GM21526 (cell line): Measurements from ENCODE around the gene CREB3L4.
"Not testable (repeated sequence)": the region's sequence is repeated elsewhere in the genome, so short reads cannot be mapped to it uniquely, and the experiment has no call there.

Experiments
- ATAC-seq: cut with Tn5 transposase; IDR thresholded peaks from one replicate; pipeline ENCODE4 v1.9.1; 2021; ENCODE audit warnings: moderate library complexity; ENCODE audit not compliant: unreplicated experiment, low FRiP score

Gene CREB3L4

GRCh38 chr1:153957744-153958110 is 10.0 kb upstream of the CREB3L4 start:
- peak; percentile 10 for ATAC-seq

- peak; percentile 57 for ATAC-seq
These were observed 9.4 kb upstream of the CREB3L4 start, which contains the start of gene CRTC2 for GRCh38 chr1:153958111-153958960. CRTC2 (minus strand) TSS chr1:153958612; CDS start chr1:153958497, 115 bp downstream.

DNA sequence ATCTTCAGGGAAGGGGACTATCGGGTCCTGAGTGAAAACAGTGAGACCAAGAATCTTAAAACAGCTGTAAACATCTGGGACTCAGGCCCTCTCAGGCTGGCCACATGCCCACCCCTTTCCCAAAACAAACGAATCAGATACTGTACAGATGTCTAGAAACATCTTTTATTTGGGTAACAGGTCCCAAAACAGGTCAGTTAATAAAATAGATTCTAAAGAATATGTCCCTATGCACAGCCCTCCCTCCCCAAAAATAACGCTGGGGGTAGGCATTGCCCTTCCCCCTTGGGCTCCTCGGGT is 8.8 kb upstream of the CREB3L4 start:
- no peak for ATAC-seq

GRCh38 chr1:153959454-153959853 is 8.2 kb upstream of the CREB3L4 start:
- no peak for ATAC-seq

DNA sequence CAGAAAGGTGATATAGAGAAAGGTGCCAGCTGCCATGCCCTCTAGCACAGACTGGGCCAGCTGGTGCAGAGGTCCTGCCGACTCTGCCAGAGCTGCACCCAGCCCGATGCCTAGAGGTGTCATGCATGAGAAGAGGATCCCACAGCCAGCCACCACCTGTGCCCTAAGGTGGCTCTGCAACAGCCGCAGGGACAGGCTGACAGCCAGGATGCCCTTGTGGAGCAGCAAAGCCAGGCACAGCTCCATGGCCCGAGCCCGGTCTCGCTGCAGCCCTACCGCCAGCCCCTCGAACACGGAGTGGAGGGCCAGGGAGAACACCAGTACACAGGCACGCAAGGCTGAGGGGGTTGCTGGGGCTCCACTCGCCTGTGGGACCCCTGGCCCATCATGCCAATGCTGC is 7.5 kb upstream of the CREB3L4 start:
- ATAC-seq: no peak

- no peak for ATAC-seq
These were observed 6.3 kb upstream of the CREB3L4 start for GRCh38 chr1:153961421-153961820.

GRCh38 chr1:153962088-153963029 is 5.3 kb upstream of the CREB3L4 start:
- no peak for ATAC-seq

DNA sequence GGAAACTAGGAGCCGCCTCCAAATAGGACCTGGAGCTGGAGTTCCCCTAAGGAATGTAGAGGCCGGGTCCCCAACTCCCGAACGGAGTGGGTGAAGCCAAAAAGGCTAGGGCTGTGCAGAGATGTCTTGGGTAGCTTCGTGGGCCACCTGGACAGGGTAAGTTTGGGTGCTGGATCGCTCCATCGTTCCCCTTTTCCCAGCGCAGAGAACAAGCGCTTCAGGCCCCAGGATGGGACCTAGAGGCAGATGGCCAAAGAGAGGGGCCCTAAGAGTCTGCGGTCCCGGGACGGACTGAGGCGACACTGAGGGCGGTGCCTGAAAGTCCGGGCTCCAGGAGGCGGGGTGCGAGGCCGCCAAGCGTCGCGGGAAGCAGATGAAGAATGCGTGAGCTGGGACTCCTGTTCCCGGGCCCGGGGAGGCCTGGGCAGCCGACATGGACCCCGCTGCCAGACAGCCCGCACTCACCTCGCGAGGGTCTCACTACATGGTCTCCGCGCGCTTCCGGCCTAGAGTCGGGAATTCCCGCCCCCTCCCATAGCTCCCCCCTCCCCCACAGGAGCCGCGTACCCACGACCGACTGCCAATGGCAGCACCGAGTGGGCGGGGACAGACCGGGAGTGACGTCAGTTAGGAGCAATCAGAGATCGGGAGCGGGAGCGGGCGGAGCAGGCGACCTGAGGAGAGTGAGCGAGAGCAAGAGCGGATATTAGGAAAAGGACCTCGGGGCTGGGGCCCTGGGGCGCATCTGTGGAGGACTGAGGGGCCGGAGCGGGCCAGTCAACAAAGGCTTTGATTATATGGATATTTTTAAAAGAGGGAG is 4.5 kb upstream of the CREB3L4 start, which contains the start of gene SLC39A1:
Gene SLC39A1 (minus strand): TSS at position 508 of the 820 bp plus-strand sequence. CDS start 822 bp downstream, outside the sequence.
- ATAC-seq: peak; percentile 41

- ATAC-seq: peak; percentile 3
These were observed 3.8 kb upstream of the CREB3L4 start for GRCh38 chr1:153963850-153964331.

DNA sequence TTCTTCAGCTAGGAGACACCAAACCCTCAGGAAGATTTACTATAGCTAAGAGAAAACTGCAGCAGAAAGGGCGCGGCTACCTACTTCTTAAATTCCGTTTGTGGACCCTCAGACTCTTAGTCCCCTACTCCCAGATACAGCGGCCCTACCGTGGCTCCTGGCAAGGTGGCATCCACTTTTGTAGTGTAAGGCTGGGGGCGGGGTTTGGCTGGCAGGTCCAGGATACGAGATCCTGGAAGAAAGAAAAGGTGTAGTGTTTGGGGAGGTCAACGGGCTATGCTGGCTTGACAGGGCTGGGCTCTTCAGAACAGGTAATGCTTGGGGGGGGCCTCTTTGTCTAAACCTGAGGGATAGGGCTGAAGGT is 280 bp downstream of the CREB3L4 start:
- no peak for ATAC-seq

GRCh38 chr1:153968408-153968807 is 706 bp downstream of the CREB3L4 start:
- ATAC-seq: no peak

GRCh38 chr1:153968972-153969371 is 1.3 kb downstream of the CREB3L4 start:
- ATAC-seq: no peak

DNA sequence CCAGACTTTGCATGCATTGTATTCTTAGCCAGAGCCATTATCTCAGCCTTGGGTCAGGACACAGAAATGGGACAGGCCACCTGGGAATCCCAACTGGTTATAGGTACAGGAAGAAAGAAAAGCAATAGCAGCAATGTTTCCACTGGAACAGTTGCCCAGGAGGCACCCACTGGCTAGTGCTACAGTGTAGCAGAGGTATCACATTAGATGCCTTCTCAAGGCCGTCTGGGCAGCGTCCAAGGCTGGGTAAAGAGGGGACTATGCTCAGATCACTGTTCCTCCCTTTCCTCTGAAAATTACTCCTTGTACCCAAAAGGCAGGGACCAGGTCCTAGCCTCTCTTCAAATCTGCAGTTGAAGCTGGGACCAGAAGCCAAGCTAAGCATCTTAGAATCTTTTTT is 2.6 kb downstream of the CREB3L4 start:
- no peak for ATAC-seq

GRCh38 chr1:153973071-153973470 is 5.4 kb downstream of the CREB3L4 start:
- ATAC-seq: no peak

- no peak for ATAC-seq
These were observed 5.8 kb downstream of the CREB3L4 start for GRCh38 chr1:153973525-153973924.

DNA sequence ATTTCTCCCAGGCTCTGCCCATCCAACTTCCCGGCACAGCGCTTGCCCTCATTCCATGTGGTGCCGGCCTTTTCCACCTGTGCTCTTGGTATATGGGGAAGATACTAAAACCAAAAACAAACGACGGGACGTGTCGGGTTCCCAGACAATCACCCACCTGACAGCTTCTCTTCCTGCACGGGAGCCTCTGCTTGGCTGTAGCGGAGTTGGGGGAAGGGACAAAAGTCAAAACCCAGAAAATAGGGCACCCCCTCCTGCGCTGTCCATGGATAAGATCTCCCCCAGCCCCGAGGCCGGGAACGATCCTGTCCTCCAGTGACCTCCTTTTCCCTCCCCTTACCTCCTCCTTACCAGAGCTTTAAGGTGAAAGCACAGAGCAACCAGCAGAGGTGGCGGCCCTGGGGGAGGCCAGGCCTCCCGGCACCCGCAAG is 9.1 kb downstream of the CREB3L4 start:
- no peak for ATAC-seq

GRCh38 chr1:153977250-153978240 is 9.8 kb downstream of the CREB3L4 start, which contains the start of gene JTB:
JTB (minus strand) TSS chr1:153977674; CDS start chr1:153977252, 422 bp downstream.
- peak; percentile 66 for ATAC-seq

GRCh38 chr1:153978274-153978909 is 10.7 kb downstream of the CREB3L4 start:
- ATAC-seq: no peak

GRCh38 chr1:153979091-153979490 is 11.4 kb downstream of the CREB3L4 start:
- not testable (repeated sequence) for ATAC-seq
